K562 (cell line): ENCODE results near the gene DKC1. TPM values are rescaled to one million over a fixed set of nuclear protein-coding genes. Genes with fewer than 3 reads are reported as not detected.

Experiments
- C11orf30 ChIP-seq: fragments of 450-650 bp; IDR thresholded peaks from 2 replicates; pipeline ENCODE4 v1.6.1; 2016; ENCODE audit warnings: low read depth, mild to moderate bottlenecking
- CBX1 ChIP-seq: sonication (generic); IDR thresholded peaks from 2 replicates; pipeline ENCODE4 v1.6.1; 2016; ENCODE audit warnings: antibody characterized with exemption, low read depth, mild to moderate bottlenecking
- CREBBP ChIP-seq: IDR thresholded peaks from one replicate; pipeline ENCODE4 v1.6.1; 2012; ENCODE audit warnings: low read depth, mild to moderate bottlenecking, control low read depth, inconsistent platforms, low read length
- CTBP1 ChIP-seq: fragments of 450-650 bp; IDR thresholded peaks from 2 replicates; pipeline ENCODE4 v1.6.1; 2016; ENCODE audit warnings: borderline replicate concordance
- HMBOX1 ChIP-seq: sonication (generic); IDR thresholded peaks from 2 replicates; pipeline ENCODE4 v1.6.1; 2016
- PML ChIP-seq: IDR thresholded peaks from 2 replicates; pipeline ENCODE4 v1.6.1; 2012; ENCODE audit warnings: low read length, inconsistent platforms
- SMAD4 ChIP-seq: fragments of 250-450 bp; sonication (Bioruptor Pico); conservative IDR thresholded peaks from 2 replicates; pipeline ENCODE4 v1.8.0; 2021; ENCODE audit warnings: inconsistent platforms, mild to moderate bottlenecking, moderate library complexity
- TEAD2 ChIP-seq: fragments of 450-650 bp; IDR thresholded peaks from 2 replicates; pipeline ENCODE4 v1.6.1; 2016; ENCODE audit warnings: missing genetic modification characterization, control low read depth, missing compliant biosample characterization
- VEZF1 ChIP-seq: fragments of 200-800 bp; sonication (Bioruptor generic); IDR thresholded peaks from 2 replicates; pipeline ENCODE4 v1.6.1; 2017; ENCODE audit warnings: missing genetic modification characterization, missing compliant biosample characterization
- ZNF639 ChIP-seq, 2 experiments: fragments of 200-800 bp in 1 of 2; sonication (Bioruptor generic) in 1 of 2; sonication (generic) in 1 of 2; formaldehyde crosslinking in 1 of 2; IDR thresholded peaks in 1 of 2; conservative IDR thresholded peaks in 1 of 2; 2 replicates each; pipeline versions ENCODE4 v1.5.0 to v1.6.1; 2016 to 2020; ENCODE audit warnings: missing compliant biosample characterization in 1 of 2, missing genetic modification characterization in 1 of 2, missing genetic modification reagents in 1 of 2
- ZNF77 ChIP-seq: fragments of 250-450 bp; sonication (Bioruptor Pico); IDR thresholded peaks from 2 replicates; pipeline ENCODE4 v1.5.0; 2020
- polyA plus RNA-seq, 8 experiments: library from polyadenylated mRNA; depleted of rRNA in 4 of 8; stranded (reverse) in 5 of 8; unstranded in 3 of 8; fragments of >200 nt; fragmentation: Nextera tagmentation in 2 of 8; fragmentation: Illumina TruSeq in 1 of 8; extraction: Ambion mirVana in 2 of 8; extraction: Trizol in 1 of 8; gene quantifications; 2 replicates each; pipeline versions ENCODE4 v1.2.1 to v1.2.3, GENCODE V29; 2011 to 2014; ENCODE audit warnings: inconsistent platforms in 1 of 8, missing spikeins in 1 of 8
- total RNA-seq, 7 experiments: library from RNA; depleted of rRNA in 6 of 7; stranded (reverse); fragments of >200 nt in 6 of 7; fragmentation: Illumina TruSeq in 2 of 7; extraction: Trizol in 2 of 7; gene quantifications; 2 replicates each; pipeline versions ENCODE4 v1.2.1 to v1.2.3, GENCODE V29; 2011 to 2021; ENCODE audit warnings: low replicate concordance in 1 of 7
- TF ChIP-seq, protein P1 (sequence below): sonication (generic); formaldehyde crosslinking; IDR thresholded peaks from 2 replicates; pipeline ENCODE4 v1.8.0; 2023; ENCODE audit warnings: mild to moderate bottlenecking, missing genetic modification reagents
- TF ChIP-seq, protein P2 (sequence below): fragments of 450-650 bp; formaldehyde crosslinking; IDR thresholded peaks from 2 replicates; pipeline ENCODE4 v1.4.0; 2020; ENCODE audit warnings: mild to moderate bottlenecking, moderate library complexity
- TF ChIP-seq, protein P3 (sequence below): fragments of 200-400 bp; formaldehyde crosslinking; IDR thresholded peaks from 2 replicates; pipeline ENCODE4 v1.6.1; 2017; ENCODE audit warnings: mild to moderate bottlenecking, low read depth, low read length, moderate library complexity
- TF ChIP-seq, protein P4 (sequence below): fragments of 450-650 bp; formaldehyde crosslinking; IDR thresholded peaks from 2 replicates; pipeline ENCODE4 v1.4.0; 2022; ENCODE audit warnings: mild to moderate bottlenecking, moderate library complexity

DKC1 gene
- total and polyA plus RNA-seq, 9 of the 15 experiments (the other 6 are each of a cell fraction or from before 2014, with no cell fraction given): 205 to 313 (median 219) TPM

- TF ChIP-seq ZNF639 (CRISPR knock-in tag; conservative IDR thresholded peaks at IDR 0.05 in 1 of 2, IDR thresholded peaks at IDR 0.05 in 1 of 2): 0 out of 4 replicates have a peak, but pooled peaks of 1 of the 2 experiments have one; percentile 71
- TF ChIP-seq, protein P1, sequence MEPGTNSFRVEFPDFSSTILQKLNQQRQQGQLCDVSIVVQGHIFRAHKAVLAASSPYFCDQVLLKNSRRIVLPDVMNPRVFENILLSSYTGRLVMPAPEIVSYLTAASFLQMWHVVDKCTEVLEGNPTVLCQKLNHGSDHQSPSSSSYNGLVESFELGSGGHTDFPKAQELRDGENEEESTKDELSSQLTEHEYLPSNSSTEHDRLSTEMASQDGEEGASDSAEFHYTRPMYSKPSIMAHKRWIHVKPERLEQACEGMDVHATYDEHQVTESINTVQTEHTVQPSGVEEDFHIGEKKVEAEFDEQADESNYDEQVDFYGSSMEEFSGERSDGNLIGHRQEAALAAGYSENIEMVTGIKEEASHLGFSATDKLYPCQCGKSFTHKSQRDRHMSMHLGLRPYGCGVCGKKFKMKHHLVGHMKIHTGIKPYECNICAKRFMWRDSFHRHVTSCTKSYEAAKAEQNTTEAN (CRISPR knock-in tag): no peak
- TF ChIP-seq CREBBP: no peak
- TF ChIP-seq CTBP1: peak; percentile 58; the same call in 1 of the 2 replicates
- TF ChIP-seq C11orf30: peak; percentile 59
- TF ChIP-seq, protein P2, sequence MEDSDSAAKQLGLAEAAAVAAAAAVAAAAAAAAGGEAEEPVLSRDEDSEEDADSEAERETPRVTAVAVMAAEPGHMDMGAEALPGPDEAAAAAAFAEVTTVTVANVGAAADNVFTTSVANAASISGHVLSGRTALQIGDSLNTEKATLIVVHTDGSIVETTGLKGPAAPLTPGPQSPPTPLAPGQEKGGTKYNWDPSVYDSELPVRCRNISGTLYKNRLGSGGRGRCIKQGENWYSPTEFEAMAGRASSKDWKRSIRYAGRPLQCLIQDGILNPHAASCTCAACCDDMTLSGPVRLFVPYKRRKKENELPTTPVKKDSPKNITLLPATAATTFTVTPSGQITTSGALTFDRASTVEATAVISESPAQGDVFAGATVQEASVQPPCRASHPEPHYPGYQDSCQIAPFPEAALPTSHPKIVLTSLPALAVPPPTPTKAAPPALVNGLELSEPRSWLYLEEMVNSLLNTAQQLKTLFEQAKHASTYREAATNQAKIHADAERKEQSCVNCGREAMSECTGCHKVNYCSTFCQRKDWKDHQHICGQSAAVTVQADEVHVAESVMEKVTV (CRISPR knock-in tag): no peak
- no peak for TF ChIP-seq TEAD2
- TF ChIP-seq SMAD4 (CRISPR knock-in tag): 0 out of 2 replicates have a peak, but pooled peaks have one; percentile 29
- no peak for TF ChIP-seq VEZF1 (CRISPR knock-in tag)
- TF ChIP-seq, protein P3, sequence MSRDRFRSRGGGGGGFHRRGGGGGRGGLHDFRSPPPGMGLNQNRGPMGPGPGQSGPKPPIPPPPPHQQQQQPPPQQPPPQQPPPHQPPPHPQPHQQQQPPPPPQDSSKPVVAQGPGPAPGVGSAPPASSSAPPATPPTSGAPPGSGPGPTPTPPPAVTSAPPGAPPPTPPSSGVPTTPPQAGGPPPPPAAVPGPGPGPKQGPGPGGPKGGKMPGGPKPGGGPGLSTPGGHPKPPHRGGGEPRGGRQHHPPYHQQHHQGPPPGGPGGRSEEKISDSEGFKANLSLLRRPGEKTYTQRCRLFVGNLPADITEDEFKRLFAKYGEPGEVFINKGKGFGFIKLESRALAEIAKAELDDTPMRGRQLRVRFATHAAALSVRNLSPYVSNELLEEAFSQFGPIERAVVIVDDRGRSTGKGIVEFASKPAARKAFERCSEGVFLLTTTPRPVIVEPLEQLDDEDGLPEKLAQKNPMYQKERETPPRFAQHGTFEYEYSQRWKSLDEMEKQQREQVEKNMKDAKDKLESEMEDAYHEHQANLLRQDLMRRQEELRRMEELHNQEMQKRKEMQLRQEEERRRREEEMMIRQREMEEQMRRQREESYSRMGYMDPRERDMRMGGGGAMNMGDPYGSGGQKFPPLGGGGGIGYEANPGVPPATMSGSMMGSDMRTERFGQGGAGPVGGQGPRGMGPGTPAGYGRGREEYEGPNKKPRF: no peak
- TF ChIP-seq, protein P4, sequence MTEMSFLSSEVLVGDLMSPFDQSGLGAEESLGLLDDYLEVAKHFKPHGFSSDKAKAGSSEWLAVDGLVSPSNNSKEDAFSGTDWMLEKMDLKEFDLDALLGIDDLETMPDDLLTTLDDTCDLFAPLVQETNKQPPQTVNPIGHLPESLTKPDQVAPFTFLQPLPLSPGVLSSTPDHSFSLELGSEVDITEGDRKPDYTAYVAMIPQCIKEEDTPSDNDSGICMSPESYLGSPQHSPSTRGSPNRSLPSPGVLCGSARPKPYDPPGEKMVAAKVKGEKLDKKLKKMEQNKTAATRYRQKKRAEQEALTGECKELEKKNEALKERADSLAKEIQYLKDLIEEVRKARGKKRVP (CRISPR knock-in tag): no peak
- no peak for TF ChIP-seq PML
- no peak for TF ChIP-seq CBX1
- no peak for TF ChIP-seq ZNF77 (CRISPR knock-in tag)
- TF ChIP-seq HMBOX1: peak; percentile 47; the same call in 1 of the 2 replicates
Observed at GRCh38 chrX:154784149-154784995, 21.7 kb downstream of the DKC1 start (continued).
